Measurements from ENCODE around the gene ARMC5.

ARMC5 gene

GRCh38 chr16:31458073-31458843 lies 1.0 kb upstream of the ARMC5 start:
- TF ChIP-seq CTCF (IDR thresholded peaks at IDR 0.05; ENCODE audit: low read depth, low read length, missing control alignments): peak; percentile 43
- H3K4me3 ChIP-seq (ENCODE audit: low read depth, low read length): peak overlapping the region; percentile 97
- no peak for DNase-seq (ENCODE audit: low read depth)

GRCh38 chr16:31459687-31460581 lies 633 bp downstream of the ARMC5 start:
- peak; percentile 97 for DNase-seq (ENCODE audit: low read depth)
- TF ChIP-seq CTCF (IDR thresholded peaks at IDR 0.05; ENCODE audit: low read depth, low read length, missing control alignments): no peak

GRCh38 chr16:31460582-31461002 lies 1.3 kb downstream of the ARMC5 start:
- DNase-seq (ENCODE audit: low read depth): no peak
- peak overlapping the region; percentile 75 for H3K4me3 ChIP-seq (ENCODE audit: low read depth, low read length)
- peak; percentile 63 for TF ChIP-seq CTCF (IDR thresholded peaks at IDR 0.05; ENCODE audit: low read depth, low read length, missing control alignments)

More at GRCh38 chr16:31459687-31460581, 633 bp downstream of the ARMC5 start:
- H3K4me3 ChIP-seq (ENCODE audit: low read depth, low read length): peak overlapping the region; percentile 97

- no peak for TF ChIP-seq CTCF (IDR thresholded peaks at IDR 0.05; ENCODE audit: low read depth, low read length, missing control alignments)
- H3K4me3 ChIP-seq (ENCODE audit: low read depth, low read length): no peak overlapping the region
- DNase-seq (ENCODE audit: low read depth): no peak
These were observed 2.1 kb downstream of the ARMC5 start for GRCh38 chr16:31461201-31461920.

- DNase-seq (ENCODE audit: low read depth): no peak
- TF ChIP-seq CTCF (IDR thresholded peaks at IDR 0.05; ENCODE audit: low read depth, low read length, missing control alignments): no peak
- no peak overlapping the region for H3K4me3 ChIP-seq (ENCODE audit: low read depth, low read length)
These were observed 2.9 kb downstream of the ARMC5 start for GRCh38 chr16:31461921-31462804.

GRCh38 chr16:31464348-31464769 lies 5.1 kb downstream of the ARMC5 start:
- TF ChIP-seq CTCF (IDR thresholded peaks at IDR 0.05; ENCODE audit: low read depth, low read length, missing control alignments): no peak
- no peak for DNase-seq (ENCODE audit: low read depth)
- no peak overlapping the region for H3K4me3 ChIP-seq (ENCODE audit: low read depth, low read length)

Measured in GM12864 (cell line).